K562 (cell line): ENCODE measurements around the gene SND1.

Experiments
- CHCHD3 ChIP-seq: fragments of 250-450 bp; sonication (Bioruptor Pico); IDR thresholded peaks from 2 replicates; pipeline ENCODE4 v2.1.2; 2022; ENCODE audit warnings: mild to moderate bottlenecking
- ELK1 ChIP-seq: sonication (generic); formaldehyde crosslinking; IDR thresholded peaks from 2 replicates; pipeline ENCODE4 v1.8.1; 2022; ENCODE audit warnings: missing genetic modification reagents
- SREBF2 ChIP-seq: sonication (generic); formaldehyde crosslinking; IDR thresholded peaks from 2 replicates; pipeline ENCODE4 v1.4.0; 2020; ENCODE audit warnings: mild to moderate bottlenecking, missing genetic modification reagents
- ZNF449 ChIP-seq: fragments of 250-450 bp; sonication (Bioruptor Pico); IDR thresholded peaks from 2 replicates; pipeline ENCODE4 v1.8.0; 2022; ENCODE audit warnings: moderate library complexity, mild to moderate bottlenecking, inconsistent platforms
- TF ChIP-seq, protein P1 (sequence below), 3 experiments: IDR thresholded peaks in 2 of 3; conservative IDR thresholded peaks in 1 of 3; 2 replicates each; pipeline ENCODE4 v1.5.1; 2011 to 2012; ENCODE audit warnings: low read length in 3 of 3, mild to moderate bottlenecking in 3 of 3, control low read depth in 2 of 3, improper control_type of control experiment in 1 of 3, inconsistent platforms in 1 of 3, low read depth in 1 of 3, mixed read lengths in 1 of 3, moderate library complexity in 1 of 3; ENCODE audit not compliant: insufficient read depth in 2 of 3
- TF ChIP-seq, protein P2 (sequence below), 2 experiments: fragments of 450-650 bp in 1 of 2; sonication (generic) in 1 of 2; formaldehyde crosslinking in 1 of 2; IDR thresholded peaks; 2 replicates each; pipeline versions ENCODE4 v1.7.1 to v1.9.0; 2016 to 2022; ENCODE audit warnings: inconsistent platforms in 1 of 2, mild to moderate bottlenecking in 1 of 2, missing genetic modification reagents in 1 of 2

- TF ChIP-seq, protein P1, sequence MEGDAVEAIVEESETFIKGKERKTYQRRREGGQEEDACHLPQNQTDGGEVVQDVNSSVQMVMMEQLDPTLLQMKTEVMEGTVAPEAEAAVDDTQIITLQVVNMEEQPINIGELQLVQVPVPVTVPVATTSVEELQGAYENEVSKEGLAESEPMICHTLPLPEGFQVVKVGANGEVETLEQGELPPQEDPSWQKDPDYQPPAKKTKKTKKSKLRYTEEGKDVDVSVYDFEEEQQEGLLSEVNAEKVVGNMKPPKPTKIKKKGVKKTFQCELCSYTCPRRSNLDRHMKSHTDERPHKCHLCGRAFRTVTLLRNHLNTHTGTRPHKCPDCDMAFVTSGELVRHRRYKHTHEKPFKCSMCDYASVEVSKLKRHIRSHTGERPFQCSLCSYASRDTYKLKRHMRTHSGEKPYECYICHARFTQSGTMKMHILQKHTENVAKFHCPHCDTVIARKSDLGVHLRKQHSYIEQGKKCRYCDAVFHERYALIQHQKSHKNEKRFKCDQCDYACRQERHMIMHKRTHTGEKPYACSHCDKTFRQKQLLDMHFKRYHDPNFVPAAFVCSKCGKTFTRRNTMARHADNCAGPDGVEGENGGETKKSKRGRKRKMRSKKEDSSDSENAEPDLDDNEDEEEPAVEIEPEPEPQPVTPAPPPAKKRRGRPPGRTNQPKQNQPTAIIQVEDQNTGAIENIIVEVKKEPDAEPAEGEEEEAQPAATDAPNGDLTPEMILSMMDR (IDR thresholded peaks at IDR 0.05 in 2 of 3, conservative IDR thresholded peaks at IDR 0.05 in 1 of 3; ENCODE audit: insufficient read depth in 2 of 3, low read depth in 1 of 3, low read length in 3 of 3): no peak
- no peak for TF ChIP-seq ELK1
- no peak for TF ChIP-seq CHCHD3 (CRISPR knock-in tag)
- no peak for TF ChIP-seq ZNF449 (CRISPR knock-in tag)
- TF ChIP-seq SREBF2 (CRISPR knock-in tag): no peak
- TF ChIP-seq, protein P2, sequence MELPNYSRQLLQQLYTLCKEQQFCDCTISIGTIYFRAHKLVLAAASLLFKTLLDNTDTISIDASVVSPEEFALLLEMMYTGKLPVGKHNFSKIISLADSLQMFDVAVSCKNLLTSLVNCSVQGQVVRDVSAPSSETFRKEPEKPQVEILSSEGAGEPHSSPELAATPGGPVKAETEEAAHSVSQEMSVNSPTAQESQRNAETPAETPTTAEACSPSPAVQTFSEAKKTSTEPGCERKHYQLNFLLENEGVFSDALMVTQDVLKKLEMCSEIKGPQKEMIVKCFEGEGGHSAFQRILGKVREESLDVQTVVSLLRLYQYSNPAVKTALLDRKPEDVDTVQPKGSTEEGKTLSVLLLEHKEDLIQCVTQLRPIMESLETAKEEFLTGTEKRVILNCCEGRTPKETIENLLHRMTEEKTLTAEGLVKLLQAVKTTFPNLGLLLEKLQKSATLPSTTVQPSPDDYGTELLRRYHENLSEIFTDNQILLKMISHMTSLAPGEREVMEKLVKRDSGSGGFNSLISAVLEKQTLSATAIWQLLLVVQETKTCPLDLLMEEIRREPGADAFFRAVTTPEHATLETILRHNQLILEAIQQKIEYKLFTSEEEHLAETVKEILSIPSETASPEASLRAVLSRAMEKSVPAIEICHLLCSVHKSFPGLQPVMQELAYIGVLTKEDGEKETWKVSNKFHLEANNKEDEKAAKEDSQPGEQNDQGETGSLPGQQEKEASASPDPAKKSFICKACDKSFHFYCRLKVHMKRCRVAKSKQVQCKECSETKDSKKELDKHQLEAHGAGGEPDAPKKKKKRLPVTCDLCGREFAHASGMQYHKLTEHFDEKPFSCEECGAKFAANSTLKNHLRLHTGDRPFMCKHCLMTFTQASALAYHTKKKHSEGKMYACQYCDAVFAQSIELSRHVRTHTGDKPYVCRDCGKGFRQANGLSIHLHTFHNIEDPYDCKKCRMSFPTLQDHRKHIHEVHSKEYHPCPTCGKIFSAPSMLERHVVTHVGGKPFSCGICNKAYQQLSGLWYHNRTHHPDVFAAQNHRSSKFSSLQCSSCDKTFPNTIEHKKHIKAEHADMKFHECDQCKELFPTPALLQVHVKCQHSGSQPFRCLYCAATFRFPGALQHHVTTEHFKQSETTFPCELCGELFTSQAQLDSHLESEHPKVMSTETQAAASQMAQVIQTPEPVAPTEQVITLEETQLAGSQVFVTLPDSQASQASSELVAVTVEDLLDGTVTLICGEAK (IDR thresholded peaks at IDR 0.05): no peak
- TF ChIP-seq, protein P2 (CRISPR knock-in tag; IDR thresholded peaks at IDR 0.05): no peak
Measured at GRCh38 chr7:128066395-128066794, 414.4 kb downstream of the SND1 start.
